Muscle layer of colon (tissue), 2 donors: ENCODE measurements around the gene CSNK2A1.

Experiments
- H3K27ac ChIP-seq: one replicate; pipeline ENCODE4 v1.7.0; 2013; ENCODE audit warnings: low read depth, mild to moderate bottlenecking, low read length, moderate library complexity
- H3K27me3 ChIP-seq, 2 donors: one replicate each; pipeline ENCODE4 v1.7.0; 2013; ENCODE audit warnings: low read length in 2 of 2, mild to moderate bottlenecking in 2 of 2; ENCODE audit not compliant: insufficient read depth in 2 of 2, control insufficient read depth in 1 of 2
- H3K36me3 ChIP-seq: one replicate; pipeline ENCODE4 v1.7.0; 2013; ENCODE audit warnings: mild to moderate bottlenecking, low read length; ENCODE audit not compliant: insufficient read depth
- H3K4me1 ChIP-seq: one replicate; pipeline ENCODE4 v1.7.0; 2013; ENCODE audit warnings: mild to moderate bottlenecking, low read length; ENCODE audit not compliant: insufficient read depth
- H3K4me3 ChIP-seq, 2 donors: one replicate each; pipeline ENCODE4 v1.7.0; 2013; ENCODE audit warnings: low read length in 2 of 2, low read depth in 1 of 2, mild to moderate bottlenecking in 1 of 2, moderate library complexity in 1 of 2
- H3K9ac ChIP-seq: one replicate; pipeline ENCODE4 v1.7.0; 2013; ENCODE audit warnings: low read length
- H3K9me3 ChIP-seq: one replicate; pipeline ENCODE4 v1.7.0; 2013; ENCODE audit warnings: mild to moderate bottlenecking, low read length
- donor health status: abdominal sarcoma.
- donor health status: Adenocarcinoma of cecum.

CSNK2A1 gene

GRCh38 chr20:432677-433299 is 110.8 kb downstream of the CSNK2A1 start:
- Histone ChIP-seq H3K27ac (no peak overlapping the region), H3K9me3 (no peaks in the 10 kb centered on the region), H3K4me3 (no peak overlapping the region), H3K36me3 (peaks cover 60% of the 10 kb centered on the region), H3K27me3 (no peaks in the 10 kb centered on the region), H3K4me1 (no peaks in the 10 kb centered on the region), H3K9ac (no peak overlapping the region)

GRCh38 chr20:432208-432607 is 111.4 kb downstream of the CSNK2A1 start:
- H3K27ac ChIP-seq: no peak overlapping the region
- peaks cover 60% of the 10 kb centered on the region for H3K36me3 ChIP-seq
- no peak overlapping the region for H3K4me3 ChIP-seq
- H3K27me3 ChIP-seq: no peaks in the 10 kb centered on the region
- H3K4me1 ChIP-seq: no peaks in the 10 kb centered on the region
- no peaks in the 10 kb centered on the region for H3K9me3 ChIP-seq
- H3K9ac ChIP-seq: no peak overlapping the region

GRCh38 chr20:431012-431904 is 112.3 kb downstream of the CSNK2A1 start:
- Histone ChIP-seq H3K9me3 (no peaks in the 10 kb centered on the region), H3K9ac (no peak overlapping the region), H3K27me3 (no peaks in the 10 kb centered on the region), H3K4me1 (no peaks in the 10 kb centered on the region), H3K4me3 (no peak overlapping the region), H3K27ac (no peak overlapping the region), H3K36me3 (peaks cover 60% of the 10 kb centered on the region)

- Histone ChIP-seq H3K9me3 (no peaks in the 10 kb centered on the region), H3K36me3 (peaks cover 51% of the 10 kb centered on the region), H3K4me1 (no peaks in the 10 kb centered on the region), H3K9ac (no peak overlapping the region), H3K4me3 (no peak overlapping the region), H3K27ac (no peak overlapping the region), H3K27me3 (no peaks in the 10 kb centered on the region)
These were observed 113.2 kb downstream of the CSNK2A1 start for GRCh38 chr20:430091-430999.

DNA sequence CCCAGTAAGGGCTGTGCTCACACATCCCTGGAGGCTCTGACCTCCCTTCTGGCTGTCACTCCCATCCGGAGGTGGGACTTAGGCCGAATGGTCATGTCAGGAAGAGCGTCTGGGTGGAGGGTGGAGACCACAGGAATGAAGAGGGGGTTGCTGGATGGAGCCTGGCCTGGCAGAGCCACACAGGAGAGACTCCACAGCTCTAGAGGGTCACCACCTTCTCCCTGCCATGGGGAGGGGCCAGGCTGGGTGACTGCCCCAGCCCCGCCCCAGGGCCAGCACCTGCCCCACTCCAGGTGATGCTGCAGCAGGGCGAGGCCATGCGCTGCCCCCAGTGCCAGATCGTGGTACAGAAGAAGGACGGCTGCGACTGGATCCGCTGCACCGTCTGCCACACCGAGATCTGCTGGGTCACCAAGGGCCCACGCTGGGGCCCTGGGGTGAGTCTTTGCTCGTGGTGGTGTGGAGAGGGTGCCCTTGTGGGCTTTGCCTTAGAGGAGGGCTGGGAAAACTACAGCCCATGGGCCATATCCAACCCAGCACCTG is 114.9 kb downstream of the CSNK2A1 start:
- no peaks in the 10 kb centered on the region for H3K4me1 ChIP-seq
- H3K36me3 ChIP-seq: peaks cover 53% of the 10 kb centered on the region
- no peak overlapping the region for H3K4me3 ChIP-seq
- H3K27me3 ChIP-seq: no peaks in the 10 kb centered on the region
- H3K9ac ChIP-seq: no peak overlapping the region
- no peaks in the 10 kb centered on the region for H3K9me3 ChIP-seq
- no peak overlapping the region for H3K27ac ChIP-seq

- Histone ChIP-seq H3K9me3 (no peaks in the 10 kb centered on the region), H3K27ac (no peak overlapping the region), H3K36me3 (peaks cover 51% of the 10 kb centered on the region), H3K27me3 (no peaks in the 10 kb centered on the region), H3K4me3 (no peak overlapping the region), H3K9ac (no peak overlapping the region), H3K4me1 (no peaks in the 10 kb centered on the region)
These were observed 115.5 kb downstream of the CSNK2A1 start for GRCh38 chr20:427849-428657.

- Histone ChIP-seq H3K9me3 (no peaks in the 10 kb centered on the region), H3K36me3 (peaks cover 54% of the 10 kb centered on the region), H3K27ac (no peak overlapping the region), H3K4me1 (no peaks in the 10 kb centered on the region), H3K9ac (no peak overlapping the region), H3K4me3 (no peak overlapping the region), H3K27me3 (no peaks in the 10 kb centered on the region)
These were observed 116.2 kb downstream of the CSNK2A1 start for GRCh38 chr20:427401-427800.

GRCh38 chr20:426566-426965 is 117.0 kb downstream of the CSNK2A1 start:
- Histone ChIP-seq H3K9ac (no peak overlapping the region), H3K36me3 (peaks cover 61% of the 10 kb centered on the region), H3K27me3 (no peaks in the 10 kb centered on the region), H3K4me1 (no peaks in the 10 kb centered on the region), H3K9me3 (no peaks in the 10 kb centered on the region), H3K27ac (no peak overlapping the region), H3K4me3 (no peak overlapping the region)
